ENCODE results near the gene CPEB1.
"Not testable (repeated sequence)": the region's sequence is repeated elsewhere in the genome, so short reads cannot be mapped to it uniquely, and the experiment has no call there.

Gene CPEB1

DNA sequence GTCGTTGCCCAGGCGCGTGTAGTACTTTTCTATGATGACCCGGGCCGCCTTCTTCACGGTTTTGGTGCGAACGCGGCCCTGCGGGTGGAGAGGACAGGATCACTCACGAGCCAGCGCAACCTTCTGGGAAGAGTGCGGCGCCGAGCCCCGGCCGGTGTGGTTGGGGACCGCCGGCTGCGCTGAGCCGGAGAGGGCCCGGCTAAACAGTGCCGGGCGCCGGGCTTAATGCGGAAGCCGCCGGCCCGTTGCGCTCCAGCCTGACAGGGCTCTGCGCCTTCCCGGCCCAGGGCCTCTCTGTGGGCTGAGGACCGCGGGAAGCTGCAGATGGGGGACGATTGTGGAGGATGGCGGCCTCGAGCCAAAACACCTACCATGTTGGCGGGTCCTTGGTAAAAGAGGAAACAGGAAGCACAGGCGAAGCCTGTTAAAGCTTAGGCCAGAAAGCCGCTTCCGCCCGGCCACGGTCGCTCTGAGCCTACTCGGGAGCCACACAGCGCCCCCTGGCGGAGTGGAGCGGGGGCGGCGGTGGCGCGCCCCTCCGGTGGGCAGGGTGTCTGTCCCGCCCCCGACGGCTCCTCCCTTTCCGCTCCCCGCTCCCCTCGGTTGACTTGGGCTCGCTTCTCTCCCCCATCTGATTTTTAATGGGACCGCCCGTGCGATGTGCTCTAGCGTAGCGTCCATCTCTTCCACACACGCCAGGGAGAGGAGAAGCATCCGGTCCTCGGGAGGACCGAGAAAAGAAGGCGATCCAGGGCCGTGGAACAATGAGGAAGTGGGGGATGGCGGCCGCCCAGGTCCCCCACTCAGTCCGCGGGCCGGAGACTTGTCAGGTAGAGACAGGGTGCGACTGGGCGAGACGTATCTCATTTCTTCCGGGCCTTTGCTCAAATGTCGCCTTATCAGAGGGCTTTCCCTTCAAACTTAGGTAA is 106.8 kb downstream of the CPEB1 start, which contains the start of gene RPS17:
Gene RPS17 (minus strand): TSS at position 403 of the 929 bp plus-strand sequence. CDS start 29 bp downstream, at position 374.
- DNase-seq = no peak

DNA sequence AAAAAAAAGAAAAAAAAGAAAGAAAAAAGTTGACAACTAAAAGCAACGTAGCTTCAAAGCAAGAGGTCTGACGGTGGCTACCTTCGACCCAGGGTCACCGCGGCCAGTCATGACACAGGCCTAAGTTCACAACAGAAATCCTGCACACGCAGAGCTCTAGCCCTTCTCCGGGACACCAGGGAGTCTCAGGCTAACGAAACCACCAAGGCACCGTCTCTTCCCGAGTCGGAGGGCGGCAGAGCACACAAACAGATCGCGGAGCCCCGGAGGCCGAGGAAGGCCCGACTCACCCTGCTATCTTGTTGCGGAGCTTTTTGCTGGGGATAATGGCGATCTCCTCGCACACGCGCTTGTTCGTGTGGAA is 107.5 kb downstream of the CPEB1 start:
- no peak for DNase-seq

DNA sequence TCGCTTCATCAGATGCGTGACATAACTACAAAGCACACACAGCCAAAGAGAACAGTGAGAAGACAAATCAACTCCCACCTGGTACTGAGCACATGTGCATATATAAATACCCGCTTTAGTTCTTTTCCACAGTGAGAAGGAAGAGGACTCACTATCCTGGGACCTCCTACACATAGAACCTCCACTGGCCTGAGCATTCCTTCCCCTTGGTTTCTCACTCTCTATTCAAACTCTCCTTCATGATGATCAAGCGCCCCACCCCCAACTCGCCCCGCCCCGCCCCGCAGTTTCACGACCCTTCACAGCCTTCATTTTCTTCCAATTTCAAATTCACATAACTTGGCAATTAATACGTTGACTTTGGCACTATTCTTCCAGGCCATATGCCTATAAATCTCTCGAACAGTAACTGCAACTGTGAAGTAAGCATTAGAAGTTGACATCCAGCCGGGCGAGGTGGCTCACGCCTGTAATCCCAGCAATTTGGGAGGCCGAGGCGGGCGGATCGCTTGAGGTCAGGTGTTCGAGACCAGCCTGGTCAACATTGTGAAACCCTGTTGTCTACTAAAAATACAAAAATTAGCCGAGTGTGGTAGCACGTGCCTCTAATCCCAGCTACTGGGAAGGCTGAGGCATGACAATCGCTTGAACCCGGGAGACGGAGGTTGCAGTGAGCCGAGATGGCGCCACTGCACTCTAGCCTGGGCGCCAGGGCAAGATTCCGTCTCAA is 108.0 kb downstream of the CPEB1 start:
- DNase-seq = no peak

GRCh38 chr15:82537351-82537908 is 109.7 kb downstream of the CPEB1 start:
- DNase-seq = no peak

GRCh38 chr15:82536409-82537350 is 110.5 kb downstream of the CPEB1 start:
- DNase-seq = no peak

- DNase-seq = no peak
These were observed 111.4 kb downstream of the CPEB1 start for GRCh38 chr15:82535566-82536408.

DNA sequence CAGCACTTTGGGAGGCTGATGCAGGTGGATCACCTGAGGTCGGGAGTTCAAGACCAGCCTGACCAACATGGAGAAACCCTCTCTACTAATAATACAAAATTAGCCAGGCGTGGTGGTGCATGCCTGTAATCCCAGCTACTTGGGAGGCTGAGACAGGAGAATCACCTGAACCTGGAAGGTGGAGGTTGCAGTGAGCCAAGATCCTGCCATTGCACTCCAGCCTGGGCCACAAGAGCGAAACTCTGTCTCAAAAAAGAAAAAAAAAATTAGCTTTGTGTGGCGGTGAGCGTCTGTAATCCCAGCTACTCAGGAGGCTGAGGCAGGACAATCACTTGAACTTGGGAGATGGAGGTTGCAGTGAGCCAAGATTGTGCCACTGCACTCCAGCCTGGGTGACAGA is 112.0 kb downstream of the CPEB1 start:
- DNase-seq = not testable (repeated sequence)

GRCh38 chr15:82534457-82534861 is 112.7 kb downstream of the CPEB1 start:
- DNase-seq = not testable (repeated sequence)

GRCh38 chr15:82533801-82534200 is 113.4 kb downstream of the CPEB1 start:
- no peak for DNase-seq

- DNase-seq = no peak
These were observed 114.1 kb downstream of the CPEB1 start for GRCh38 chr15:82532991-82533481.

DNA sequence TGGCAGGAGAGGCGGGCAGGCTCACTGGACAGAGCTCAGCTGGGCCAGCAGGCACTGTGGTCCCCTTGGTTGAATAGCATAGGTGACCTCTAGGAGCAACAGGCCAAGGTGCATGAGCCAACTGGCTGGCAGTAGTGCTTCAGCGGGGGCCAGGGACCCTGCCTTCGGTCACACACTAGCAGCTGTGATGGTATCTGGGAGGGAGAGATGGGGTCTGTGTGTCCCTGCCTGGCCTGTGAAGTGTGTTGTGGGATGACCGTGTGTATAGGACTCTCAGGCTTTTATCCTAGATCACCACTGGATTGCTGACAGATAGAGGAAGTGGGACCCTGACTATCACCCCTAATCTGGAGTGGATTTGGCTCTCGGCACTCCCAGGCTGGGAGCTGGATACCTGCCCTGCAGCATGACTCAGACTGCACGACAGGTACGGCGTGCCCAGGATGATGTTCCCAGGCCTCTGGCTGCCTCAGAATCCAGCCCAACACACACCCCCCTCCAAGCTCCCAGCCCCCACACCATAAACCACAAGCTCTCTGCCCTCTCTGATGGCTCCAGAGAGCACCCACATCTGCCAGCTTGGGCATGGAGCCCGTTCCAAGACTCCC is 114.7 kb downstream of the CPEB1 start:
- no peak for DNase-seq

DNA sequence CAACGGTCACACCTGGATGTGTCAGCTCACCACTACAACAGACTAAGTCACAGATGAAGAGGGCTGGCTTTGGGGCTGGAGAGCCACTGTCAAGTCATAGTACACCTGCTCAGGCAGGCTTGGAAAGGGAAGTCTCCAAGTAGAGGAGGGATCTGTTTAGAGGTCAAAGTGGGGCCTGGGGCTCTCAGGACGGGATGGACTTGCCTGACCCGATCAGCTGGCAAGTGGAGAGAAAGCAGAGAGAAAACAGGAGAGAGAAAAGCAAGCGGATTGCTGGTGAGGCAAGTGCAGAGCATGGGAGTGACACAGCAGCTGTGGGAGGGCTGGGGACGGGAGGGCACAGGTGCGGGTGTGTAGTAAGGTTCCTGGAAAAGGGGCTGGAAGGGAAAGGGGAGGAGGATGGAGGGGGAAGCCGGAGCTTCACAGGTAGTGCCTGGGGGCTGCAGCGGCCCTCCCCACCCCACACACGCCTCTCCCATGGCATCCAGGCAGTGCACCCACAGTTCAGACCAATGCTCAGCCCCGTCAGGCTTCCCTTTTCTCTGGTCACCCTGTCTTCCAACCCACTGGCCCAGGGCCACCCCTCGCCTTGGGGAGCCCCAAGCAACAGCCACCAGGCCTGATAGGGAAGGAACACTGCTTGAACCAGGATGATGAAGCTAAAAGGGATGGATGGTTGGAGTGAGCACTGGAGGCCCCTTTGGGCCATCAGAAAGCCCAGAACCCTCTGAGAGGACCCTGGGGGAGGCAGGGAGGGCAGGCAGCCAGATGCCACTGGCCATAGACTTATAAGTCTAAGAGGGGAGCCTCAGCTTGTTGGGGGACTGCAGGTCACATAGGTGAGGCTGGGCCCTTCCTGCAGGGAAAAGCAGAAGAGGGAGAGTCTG is 115.4 kb downstream of the CPEB1 start:
- DNase-seq = no peak

- no peak for DNase-seq
These were observed 116.4 kb downstream of the CPEB1 start for GRCh38 chr15:82530606-82531379.

DNA sequence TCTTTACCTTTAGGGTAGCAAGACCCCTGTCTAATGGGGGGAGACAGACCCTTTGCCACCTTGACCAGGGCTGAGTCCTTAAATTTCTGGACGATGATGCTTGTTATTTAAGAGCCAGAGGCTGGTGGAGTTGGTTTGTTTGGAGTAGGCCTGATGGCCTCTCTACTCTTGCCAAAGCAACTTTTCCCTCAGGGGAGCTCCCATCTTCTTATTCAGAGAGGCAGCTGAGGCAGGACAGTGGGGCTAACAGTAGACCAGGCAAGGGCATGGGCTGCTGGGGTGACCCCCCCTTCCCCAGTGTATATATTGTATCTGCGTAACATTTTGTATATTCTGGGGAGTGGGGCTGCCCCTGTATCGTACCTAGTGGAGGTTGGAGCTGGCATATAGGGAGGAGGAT is 117.2 kb downstream of the CPEB1 start:
- no peak for DNase-seq

DNA sequence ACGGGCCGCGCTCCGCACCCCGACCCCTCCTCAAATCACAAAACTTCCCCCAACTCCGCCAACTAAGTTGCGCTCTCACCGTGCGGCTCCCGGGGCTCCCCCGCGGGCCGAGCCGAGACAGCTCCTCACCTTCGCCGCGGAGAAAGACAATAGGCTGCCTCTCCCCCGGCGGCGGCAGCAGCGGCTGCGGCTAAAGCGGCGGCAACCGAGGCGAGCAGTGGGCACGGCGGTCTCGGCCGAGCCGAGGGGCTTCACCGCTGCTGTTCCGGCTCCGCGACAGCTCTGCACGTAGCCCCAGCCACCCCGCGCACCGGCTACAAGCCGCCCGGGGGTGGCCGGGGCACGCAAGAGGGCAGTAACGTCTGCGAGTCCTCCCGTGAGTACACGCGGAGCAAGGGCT is 133.6 kb downstream of the CPEB1 start:
- DNase-seq = not testable (repeated sequence)

DNA sequence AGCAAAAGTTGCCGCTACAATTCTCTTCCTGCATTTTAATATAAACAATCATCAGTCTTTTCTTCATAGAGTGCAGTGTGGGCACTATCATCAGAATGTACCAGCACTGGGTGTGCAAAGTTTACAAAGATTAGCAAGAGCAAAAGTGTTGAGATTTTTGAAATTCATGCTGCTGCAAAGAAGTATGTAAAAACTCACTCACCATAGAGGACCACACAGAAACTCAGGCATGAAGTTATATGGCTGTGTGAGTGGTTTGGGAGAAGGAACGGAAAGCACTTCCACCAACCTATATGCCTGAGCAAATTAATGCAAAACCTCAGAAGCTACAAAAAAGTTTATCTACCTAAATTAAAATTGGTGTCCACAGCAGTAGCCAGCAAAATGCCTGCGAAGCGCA is 139.5 kb downstream of the CPEB1 start:
- DNase-seq = not testable (repeated sequence)

DNA sequence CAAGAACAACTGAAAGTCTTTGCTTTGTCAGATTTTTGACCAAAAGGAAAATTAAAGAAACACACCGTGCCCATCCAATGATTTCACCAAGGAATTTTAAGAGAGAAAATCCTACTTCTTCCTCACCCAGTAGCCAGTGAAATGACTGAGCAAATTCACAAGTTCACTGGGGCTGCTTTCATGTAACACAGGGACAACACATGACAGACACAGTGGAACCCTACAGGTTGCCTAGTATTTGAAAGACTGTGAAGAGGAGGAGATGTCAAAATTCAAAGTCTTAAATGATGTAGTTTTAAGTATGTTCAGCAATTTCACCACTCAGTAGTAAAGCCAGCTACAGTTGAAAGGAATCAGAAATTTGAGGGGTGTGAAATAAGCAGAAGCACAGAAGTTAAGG is 140.1 kb downstream of the CPEB1 start:
- not testable (repeated sequence) for DNase-seq

DNA sequence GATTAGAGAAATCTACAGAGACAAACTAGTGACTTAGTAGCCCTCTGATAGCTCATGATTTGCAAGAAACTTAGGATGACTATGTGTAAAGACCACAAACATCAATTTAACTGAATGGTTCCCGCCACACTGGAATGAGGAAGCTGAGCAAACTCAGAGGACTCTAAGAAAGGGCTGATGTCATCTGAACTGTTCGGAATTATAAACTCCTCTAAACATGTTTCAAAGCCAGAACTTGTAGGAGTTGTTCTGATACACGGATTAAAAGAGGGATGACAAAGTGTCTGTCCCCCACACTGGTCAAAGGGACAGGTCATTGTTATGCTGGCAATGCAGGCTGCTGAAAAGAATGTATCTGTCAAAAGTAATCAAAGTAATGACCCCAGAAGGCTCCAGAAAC is 141.3 kb downstream of the CPEB1 start:
- DNase-seq = not testable (repeated sequence)

GRCh38 chr15:82504074-82504473 is 143.1 kb downstream of the CPEB1 start:
- not testable (repeated sequence) for DNase-seq
